GM13977 (cell line): ENCODE results near the gene TMC8.
A peak's percentile ranks its signal among the peaks of the same experiment; 100 is the strongest.

Source experiments
- DNase-seq: peaks from one replicate; pipeline ENCODE4 v3.0.0; 2012; ENCODE audit warnings: low spot score
- in situ Hi-C: fragments of 300-500 bp; cut with MboI; formaldehyde crosslinking; loops from one replicate; pipeline ENCODE4 v1.12.0; 2022; ENCODE audit warnings: low sequenced_read_pairs, low pct_unique_long_range_greater_than_20kb, mixed read lengths, inconsistent platforms; ENCODE audit not compliant: unreplicated experiment
- TF ChIP-seq, protein P1 (sequence below): IDR thresholded peaks from 2 replicates; pipeline ENCODE4 v1.5.1; 2012; ENCODE audit warnings: mild to moderate bottlenecking, control low read depth; ENCODE audit not compliant: insufficient read depth; ENCODE audit errors: extremely low read depth, missing control alignments

The TMC8 gene

DNA sequence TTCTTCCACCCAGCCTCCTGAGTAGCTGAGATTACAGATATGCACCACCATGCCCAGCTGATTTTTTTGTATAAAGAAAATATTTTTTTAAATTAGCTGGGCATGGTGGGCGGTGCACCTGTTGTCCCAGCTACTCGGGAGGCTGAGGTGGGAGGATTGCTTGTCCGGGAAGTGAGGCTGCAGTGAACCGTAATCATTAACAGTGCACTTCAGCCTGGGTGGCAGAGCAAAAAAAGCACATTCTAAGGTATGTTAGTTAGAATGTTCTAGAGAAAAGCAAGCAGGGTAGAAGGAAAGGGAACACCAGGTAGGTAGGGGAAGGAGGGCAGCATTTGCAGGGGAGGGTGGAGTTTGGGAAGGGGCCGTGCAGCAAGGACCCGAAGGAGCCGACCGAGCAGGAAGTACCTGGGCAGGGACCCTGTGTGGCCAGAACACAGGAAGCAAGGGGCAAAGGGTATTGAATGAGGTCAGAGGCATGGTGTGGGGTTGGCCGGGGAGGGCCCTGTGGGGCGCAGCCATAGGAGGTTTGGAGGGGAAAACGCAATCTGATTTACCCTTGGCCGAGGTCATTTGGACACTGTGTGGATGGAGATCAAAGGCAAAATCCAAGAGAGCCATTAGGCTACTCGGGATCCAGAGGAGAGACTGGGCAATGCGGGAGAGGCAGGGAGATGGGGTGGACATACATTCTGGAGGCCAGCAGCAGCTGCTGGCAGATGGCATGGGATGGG, 17.9 kb downstream of the TMC8 start:
- TF ChIP-seq, protein P1, sequence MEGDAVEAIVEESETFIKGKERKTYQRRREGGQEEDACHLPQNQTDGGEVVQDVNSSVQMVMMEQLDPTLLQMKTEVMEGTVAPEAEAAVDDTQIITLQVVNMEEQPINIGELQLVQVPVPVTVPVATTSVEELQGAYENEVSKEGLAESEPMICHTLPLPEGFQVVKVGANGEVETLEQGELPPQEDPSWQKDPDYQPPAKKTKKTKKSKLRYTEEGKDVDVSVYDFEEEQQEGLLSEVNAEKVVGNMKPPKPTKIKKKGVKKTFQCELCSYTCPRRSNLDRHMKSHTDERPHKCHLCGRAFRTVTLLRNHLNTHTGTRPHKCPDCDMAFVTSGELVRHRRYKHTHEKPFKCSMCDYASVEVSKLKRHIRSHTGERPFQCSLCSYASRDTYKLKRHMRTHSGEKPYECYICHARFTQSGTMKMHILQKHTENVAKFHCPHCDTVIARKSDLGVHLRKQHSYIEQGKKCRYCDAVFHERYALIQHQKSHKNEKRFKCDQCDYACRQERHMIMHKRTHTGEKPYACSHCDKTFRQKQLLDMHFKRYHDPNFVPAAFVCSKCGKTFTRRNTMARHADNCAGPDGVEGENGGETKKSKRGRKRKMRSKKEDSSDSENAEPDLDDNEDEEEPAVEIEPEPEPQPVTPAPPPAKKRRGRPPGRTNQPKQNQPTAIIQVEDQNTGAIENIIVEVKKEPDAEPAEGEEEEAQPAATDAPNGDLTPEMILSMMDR: no peak
- in situ Hi-C loops: no loop called here
- no peak for DNase-seq

DNA sequence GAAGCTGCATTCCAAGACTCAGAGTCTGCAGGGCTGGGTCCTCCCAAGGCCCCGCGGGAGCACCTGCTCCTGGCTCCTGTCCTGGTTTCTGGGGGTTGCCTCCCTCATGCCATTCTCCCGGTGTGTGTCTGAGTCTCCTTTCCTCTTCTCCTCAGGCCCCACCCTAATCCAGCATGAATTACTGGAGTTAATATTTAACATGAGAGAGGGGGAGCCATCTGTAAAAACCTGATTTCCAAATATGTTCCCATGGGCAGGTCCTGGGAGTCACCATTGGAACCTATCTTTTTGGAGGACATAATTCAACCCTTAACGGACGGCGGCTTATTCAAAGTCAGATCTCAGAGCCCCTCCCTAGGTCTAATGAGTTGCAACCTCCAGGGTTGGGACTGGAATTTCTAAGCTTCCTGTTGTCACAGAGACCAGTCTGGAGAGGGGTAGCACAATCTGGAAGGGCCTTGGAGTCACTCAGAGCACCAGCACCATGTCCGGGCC, 21.0 kb downstream of the TMC8 start:
- TF ChIP-seq, protein P1: no peak
- DNase-seq: no peak
- in situ Hi-C loops: no loop called here

DNA sequence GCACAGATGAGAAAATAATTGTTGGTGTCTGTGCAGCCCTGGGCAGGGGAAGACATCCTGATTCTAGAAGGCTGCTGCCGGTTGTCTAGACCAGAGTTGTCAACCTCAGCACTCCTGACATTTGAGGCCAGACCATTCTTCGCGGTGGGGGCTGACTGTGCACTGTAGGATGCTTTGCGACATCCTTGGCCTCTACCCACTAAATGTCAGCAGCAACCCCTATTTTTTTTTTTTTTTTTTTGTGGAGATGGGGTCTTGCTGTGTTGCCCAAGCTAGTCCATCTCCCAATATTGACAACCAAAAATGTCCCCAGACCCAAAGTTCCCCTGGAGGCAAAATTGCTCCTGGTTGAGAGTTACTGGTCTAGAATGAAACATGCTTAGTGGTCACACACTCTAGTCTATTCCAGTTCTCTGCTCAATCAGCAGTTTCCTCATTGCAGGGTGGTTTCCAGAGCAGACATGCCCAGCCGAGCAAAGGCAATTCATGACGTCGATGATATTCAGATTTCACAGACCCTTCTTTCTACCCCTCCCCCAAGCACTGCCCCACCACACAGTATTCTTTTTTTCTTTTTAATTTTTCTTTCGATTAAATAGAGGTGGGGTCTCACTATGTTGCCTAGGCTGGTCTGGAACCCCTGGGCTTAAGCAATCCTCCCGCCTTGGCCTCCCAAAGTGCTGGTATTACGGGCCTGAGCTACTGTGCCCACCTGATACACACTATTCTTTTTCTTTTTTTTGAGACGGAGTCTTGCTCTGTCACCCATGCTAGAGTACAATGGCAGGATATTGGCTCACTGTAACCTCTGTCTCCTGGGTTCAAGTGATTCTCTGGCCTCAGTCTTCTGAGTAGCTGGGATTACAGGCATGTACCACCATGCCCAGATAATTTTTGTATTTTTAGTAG, 24.6 kb downstream of the TMC8 start:
- in situ Hi-C loops: no loop called here
- TF ChIP-seq, protein P1: no peak
- peak; percentile 78 for DNase-seq

DNA sequence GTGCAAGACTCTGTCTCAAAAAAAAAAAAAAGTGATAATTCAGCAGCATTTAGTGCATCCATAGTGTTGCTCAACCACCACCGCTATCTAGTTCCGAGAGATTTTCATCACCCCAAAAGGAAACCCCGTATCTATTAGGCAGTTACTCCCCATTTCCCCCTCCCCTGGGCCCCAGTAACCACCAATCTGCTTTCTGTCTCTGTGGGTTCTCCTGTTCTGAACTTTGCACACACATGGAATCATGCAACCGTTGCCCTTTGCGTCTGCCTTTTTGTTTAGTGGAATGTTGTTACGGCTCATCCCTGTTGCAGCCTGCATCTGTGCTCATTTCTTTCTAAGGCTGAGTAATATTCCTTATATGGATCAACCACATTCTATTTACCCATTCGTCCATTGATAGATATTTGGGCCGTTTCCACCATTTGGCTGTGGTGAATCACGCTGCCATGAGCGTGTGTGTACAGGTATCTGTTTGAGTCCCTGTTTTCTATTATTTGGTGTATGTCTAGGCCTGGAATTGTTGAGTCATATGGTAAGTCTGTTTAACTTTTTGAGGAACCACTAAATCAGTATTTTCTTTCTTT, 29.1 kb downstream of the TMC8 start:
- TF ChIP-seq, protein P1: no peak
- DNase-seq: peak; percentile 47
- in situ Hi-C loops: no loop called here

DNA sequence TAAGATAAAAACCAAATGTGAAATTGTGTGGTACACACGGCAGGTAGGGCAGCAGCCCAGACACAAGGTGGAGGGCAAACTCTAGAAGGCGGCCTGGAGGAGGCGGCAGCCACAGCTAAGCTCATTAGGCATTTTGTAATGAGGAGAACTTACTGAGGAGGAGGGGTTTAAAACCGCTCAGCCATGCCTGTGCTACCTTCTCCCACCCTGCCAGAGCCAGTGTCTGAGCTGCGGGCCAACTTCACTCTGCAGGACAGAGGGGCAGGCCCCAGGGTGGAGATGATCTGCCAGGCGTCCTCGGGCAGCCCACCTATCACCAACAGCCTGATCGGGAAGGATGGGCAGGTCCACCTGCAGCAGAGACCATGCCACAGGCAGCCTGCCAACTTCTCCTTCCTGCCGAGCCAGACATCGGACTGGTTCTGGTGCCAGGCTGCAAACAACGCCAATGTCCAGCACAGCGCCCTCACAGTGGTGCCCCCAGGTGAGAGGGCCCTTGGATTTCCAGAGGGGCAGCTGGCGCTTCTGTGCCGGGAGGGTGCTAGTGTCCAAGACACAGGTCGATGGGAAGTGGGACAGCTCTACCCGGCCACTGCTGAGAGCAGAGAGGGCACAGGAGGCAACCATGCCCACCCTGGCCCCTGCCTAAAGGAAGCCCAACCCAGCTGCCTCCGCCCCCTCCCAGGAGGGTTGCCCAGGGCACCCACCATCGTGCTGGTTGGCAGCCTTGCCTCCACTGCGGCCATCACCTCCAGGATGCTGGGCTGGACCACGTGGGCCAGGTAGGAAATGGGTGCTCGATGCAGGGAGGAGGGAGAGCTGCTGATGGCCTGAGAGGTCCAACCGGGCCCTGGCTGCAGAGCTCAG, 33.5 kb downstream of the TMC8 start:
- DNase-seq: no peak
- in situ Hi-C loops: no loop called here
- TF ChIP-seq, protein P1: no peak
